ENCODE measurements around the gene FSIP1.

The FSIP1 gene

DNA sequence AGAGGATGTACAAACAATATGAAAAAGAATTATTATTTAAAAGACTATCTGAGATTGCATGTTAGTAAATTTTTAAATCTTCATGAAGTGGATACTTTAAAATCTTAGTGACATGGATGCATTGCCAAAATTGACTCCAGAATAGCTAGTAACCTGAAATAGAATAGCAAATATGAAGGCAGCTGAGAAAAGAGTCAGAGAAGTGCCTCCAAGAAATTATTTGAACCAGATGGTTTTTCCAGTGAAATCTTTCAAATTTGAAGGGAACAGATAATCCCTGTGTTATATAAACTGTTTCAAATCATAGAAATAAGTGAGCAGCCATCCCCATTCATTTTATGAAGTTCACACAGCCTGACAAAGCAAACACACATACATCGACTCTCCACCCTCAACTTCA, 29.6 kb downstream of the FSIP1 start:
- DNase-seq, result no peak

GRCh38 chr15:39752246-39752645, 30.4 kb downstream of the FSIP1 start:
- DNase-seq, result no peak

DNA sequence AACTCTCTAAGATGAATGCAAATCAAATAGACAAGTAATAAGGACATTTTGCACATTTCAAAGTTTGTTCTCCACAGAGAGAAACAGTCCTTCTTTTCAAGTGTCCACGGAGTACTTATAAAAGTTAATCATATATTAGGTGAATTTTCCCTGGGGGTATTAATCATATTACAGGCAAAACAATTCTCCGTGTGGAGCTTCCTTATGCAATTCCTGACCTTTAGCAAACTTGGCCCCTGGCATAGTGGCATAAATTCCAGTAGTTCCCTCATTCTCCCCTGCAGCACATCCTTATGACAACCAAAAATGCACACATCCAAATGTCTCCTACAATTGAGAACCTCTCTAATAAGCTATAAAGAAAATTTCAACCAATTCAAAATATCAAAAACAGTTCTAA, 34.4 kb downstream of the FSIP1 start:
- no peak for DNase-seq

- no peak for DNase-seq
Observed at GRCh38 chr15:39747326-39747725, 35.3 kb downstream of the FSIP1 start.

DNA sequence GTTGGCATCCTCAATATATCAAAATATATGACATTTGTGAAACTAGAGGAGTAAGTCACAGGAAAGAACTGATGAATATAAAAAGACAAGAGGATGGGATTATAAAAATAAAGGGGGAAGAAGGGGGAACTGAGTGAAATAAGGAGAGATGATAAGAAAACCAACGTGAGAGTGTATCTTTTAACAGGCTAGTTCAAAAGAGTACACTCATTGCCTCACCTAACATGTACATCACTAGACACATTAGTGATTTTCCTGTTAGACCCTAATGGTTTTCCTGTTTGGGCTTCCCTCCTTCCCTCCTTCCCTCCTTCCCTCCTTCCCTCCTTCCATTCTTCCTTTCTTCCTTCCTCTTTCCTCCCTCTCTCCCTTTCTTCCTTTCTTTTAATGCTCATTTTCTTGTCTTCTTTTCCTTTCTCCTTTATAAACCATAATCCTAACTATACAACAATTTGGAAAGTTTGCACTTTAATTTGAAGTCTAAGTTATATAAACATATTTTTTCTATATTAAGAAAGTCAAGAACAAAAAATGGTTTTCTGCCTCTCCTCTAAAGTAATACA, 35.8 kb downstream of the FSIP1 start:
- no peak for DNase-seq

DNA sequence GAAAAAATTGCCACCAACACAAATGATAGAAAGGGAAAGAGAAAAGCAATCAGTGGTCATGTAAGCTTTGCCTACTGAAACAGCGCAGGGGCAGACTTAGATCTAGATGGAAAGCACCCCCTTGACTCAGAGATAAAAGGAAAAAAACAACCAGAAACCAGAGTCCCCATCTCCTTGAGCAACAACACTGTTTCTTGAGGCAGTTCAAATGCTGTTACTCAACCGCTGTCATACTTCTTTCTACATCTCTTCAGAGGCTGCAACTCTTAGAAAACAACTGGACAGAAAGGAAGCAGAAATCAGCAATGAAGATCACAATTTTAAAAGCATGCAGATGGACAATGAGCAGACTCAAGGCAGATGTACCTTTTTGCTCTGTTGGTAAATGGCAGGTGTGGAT, 36.5 kb downstream of the FSIP1 start:
- DNase-seq, result no peak

DNA sequence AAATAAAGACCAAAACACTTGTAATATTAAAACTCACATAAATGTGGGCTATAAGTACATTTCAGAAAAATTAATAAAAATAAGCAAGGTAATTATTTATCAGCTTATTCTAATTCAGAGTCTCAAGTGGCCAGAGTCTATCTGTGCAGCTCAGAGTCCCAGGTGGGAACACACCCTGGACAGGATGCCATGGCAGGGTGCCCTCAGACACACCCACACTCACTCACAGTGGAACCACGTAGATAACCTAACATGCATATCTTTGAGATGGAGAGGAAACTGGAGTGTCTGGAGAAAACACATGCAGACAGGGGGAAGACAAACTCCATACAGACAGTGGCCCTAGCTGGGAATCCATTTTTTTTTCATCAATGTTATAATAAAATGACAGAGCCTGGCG, 37.2 kb downstream of the FSIP1 start:
- DNase-seq, result no peak

DNA sequence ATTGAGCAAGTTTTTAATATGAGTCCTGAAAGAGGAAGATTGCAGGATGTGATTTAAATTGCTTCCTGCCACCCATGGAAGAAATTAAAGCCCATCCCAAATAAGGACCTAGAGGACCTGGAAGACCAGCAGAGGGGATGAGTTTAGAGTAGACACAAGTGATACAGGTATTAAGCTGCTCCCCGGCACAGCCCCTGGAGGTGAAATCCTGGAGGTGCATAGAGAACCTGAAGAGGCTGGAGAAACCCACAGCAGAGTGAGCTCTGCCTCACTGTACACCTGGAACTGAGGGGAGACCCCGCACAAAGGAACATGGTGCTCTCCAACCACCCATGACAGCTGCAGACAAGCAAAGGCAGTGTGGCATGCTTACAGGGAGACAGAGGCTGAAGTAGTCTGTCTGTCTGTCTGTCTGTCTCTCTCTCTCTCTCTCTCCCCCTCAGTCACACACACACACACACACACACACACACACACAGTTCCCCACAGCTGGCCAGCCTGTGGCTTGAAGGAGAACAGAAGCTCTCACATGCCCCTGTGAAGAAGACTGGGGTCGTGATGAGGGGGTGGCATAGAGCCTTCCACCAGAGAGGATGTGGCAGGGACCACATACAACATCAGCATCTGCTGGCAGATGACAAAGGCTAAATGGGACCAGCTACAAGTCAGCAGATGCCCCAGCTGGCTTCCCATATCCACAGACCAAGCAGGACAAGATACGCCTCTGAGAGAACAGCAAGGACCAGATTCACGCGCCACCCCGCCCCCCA, 38.1 kb downstream of the FSIP1 start:
- DNase-seq, result no peak

GRCh38 chr15:39743611-39744010, 39.0 kb downstream of the FSIP1 start:
- no peak for DNase-seq

GRCh38 chr15:39741258-39741657, 41.4 kb downstream of the FSIP1 start:
- DNase-seq, result no peak

DNA sequence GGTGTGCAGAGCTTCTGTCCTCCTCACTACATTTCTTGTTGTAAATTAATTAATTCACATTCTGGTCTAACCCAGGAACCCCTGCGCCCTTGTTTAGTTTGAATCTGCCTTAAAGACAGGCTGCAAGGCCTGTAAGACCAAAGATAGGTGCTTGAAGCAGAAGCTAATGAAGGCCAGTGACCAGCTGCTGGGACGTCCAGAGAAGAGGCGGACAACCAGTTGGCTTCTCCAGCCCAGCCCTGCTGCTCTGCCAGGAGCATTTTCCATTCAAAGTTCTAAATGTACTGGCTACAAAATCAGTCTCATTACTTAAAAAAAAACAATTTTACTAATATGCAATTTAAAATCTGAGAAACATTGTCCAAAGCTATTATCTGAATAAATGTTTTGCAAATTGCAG, 43.6 kb downstream of the FSIP1 start:
- no peak for DNase-seq

DNA sequence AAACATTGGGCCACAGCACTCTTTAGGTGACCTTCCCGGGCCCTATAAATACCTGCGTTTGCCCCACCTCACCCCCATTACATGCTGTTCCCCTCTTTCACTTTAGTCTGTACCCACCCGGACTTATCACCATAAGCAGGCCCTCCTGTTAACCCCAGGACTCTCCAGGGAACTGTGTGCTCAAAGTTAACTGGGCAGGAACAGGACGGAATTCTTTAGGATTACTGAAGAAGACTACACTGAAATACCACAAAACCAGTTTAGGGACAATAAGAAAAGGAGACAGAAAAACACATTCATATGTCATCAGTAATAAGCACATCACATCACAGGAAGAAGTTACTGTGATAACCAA, 45.5 kb downstream of the FSIP1 start:
- no peak for DNase-seq

DNA sequence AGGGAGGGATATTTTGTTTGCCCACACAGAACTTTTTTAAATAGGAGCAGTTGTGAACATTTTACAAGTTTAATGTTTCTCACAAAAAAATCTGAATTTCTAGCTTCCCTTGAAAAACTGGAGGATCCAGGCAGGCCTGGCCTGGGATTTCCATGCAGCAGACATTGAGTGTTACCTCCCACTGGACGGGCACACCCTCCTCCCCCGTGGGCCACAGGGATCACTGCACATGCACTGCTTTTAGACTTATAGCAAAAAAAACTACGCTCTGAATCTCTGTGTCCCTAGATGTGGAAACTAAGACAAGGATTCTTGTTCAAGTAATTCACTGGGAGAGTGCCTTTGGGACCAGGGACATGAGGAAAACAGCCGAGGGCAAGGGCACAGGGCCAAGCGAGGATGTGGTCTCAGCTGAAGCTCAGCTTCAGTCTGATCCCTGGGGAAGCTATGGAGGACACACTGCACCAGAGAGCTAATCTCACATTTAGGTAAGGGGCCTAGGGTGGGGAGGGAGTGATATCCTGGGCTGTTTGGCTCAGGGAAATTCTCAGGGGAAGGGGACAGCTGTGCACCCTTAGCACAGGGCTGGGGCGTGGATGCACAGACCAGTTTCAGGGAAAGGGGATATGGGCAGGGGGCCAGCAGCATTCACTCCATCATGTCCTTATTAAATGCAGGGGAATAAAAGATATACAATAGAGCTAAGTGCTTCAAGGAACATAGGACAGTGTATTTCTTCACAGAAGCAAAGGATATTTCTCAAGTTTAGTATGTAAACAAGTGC, 46.0 kb downstream of the FSIP1 start:
- no peak for DNase-seq

- no peak for DNase-seq
Observed at GRCh38 chr15:39735120-39735717, 47.4 kb downstream of the FSIP1 start.

DNA sequence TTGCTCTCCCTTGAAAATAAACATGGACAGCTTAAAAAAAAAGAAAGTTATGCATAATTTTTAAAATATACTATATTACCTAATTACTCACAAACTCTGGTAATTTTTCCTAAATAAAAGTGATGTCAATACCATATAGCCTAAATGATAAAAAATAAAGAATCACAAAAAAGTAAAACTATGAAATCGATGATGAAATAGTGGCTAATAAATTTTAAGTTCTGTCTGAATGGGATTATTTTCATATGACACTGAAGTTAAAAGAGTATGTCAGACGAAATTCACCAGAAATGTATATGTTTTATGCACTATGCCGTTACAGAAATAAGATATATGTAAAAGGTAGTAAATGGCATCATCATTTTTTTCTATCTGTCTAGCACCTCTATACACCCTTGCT, 51.4 kb downstream of the FSIP1 start:
- DNase-seq, result no peak

DNA sequence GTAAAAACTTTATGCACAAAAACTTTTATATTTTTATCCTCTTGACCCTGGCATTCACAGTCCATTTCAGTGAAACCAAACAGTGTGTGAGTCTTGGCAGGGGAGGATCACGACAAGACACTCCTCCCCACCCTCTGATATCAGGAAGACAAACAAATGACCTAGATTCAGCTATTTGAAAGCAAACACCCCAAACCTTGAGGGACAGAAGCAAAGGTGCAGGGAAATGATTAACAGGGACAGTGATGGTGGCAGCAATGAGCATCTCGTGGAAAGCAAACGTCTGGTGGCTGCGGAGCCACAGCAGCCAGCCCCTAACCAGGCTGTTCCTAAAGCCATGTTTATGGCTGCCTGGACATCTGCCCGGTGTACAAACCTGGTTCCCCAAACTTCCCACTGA, 52.1 kb downstream of the FSIP1 start:
- DNase-seq, result no peak

- no peak for DNase-seq
Observed at GRCh38 chr15:39729500-39729899, 53.1 kb downstream of the FSIP1 start.

- no peak for DNase-seq
Observed at GRCh38 chr15:39728845-39729244, 53.8 kb downstream of the FSIP1 start.

GRCh38 chr15:39721893-39722292, 60.7 kb downstream of the FSIP1 start:
- DNase-seq, result no peak

GRCh38 chr15:39720621-39721611, 61.7 kb downstream of the FSIP1 start:
- no peak for DNase-seq

DNA sequence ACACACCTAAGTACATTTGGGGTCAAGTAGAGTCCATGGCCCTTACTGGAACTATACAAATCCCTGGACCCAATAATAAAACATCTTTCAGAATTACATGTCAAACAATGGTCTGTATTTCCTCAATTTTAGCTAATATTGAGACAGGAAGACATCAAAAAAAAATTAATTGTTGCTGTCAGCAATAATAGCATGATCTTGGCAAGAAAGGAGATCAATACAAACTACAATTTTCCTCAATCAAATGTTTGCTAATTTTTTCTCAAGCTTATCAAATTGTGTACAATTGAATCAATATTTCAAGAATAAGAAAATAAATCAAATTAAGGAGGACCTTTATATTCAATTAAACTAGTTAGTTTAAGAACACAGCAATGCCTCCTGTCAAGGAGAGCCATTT, 62.6 kb downstream of the FSIP1 start:
- no peak for DNase-seq

DNA sequence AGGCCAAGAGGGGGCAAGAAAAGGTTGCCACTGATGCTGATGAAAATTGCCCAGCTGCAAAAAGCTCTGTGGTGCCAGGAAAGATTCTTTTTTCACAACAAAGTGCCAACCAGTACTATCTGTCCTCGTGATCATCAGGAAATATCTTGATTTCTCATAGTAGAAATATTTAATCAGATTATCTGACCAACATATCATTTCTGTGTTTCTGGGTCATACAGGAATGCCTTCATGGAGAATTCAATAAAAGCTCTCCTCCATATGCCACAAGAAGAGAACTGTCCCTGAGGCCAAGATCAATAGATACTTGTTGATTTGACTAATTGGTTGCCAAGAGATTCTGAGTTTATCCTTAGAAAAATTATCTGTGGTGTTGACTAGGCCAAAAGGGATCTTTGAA, 63.5 kb downstream of the FSIP1 start:
- no peak for DNase-seq

GRCh38 chr15:39717134-39717533, 65.5 kb downstream of the FSIP1 start:
- no peak for DNase-seq
